Natural killer cell (primary cell): ENCODE measurements around the gene IL31. TPM values are rescaled to one million over a fixed set of nuclear protein-coding genes. Genes with fewer than 3 reads are reported as not detected.

Experiments used
- ATAC-seq, 3 donors: fragments of 150-1000 bp in 2 of 3; fragments of 200-7000 bp in 1 of 3; cut with Tn5 transposase; 1 replicate in 1 of 3; 2 replicates in 2 of 3; pipeline ENCODE4 v1.10.0; 2021; ENCODE audit warnings: mild to moderate bottlenecking in 2 of 3, moderate library complexity in 2 of 3
- DNase-seq, 2 donors: peaks; one replicate each; pipeline versions ENCODE4 v3.0.0 to v3.0.0-alpha.2; 2013 to 2021; ENCODE audit warnings: mixed read lengths in 1 of 2
- H3K27ac ChIP-seq: one replicate; pipeline ENCODE4 v1.5.1; 2013; ENCODE audit warnings: mild to moderate bottlenecking, low read length
- H3K27me3 ChIP-seq: one replicate; pipeline ENCODE4 v1.6.1; 2013; ENCODE audit warnings: low read length; ENCODE audit not compliant: control insufficient read depth, insufficient read depth
- H3K36me3 ChIP-seq: one replicate; pipeline ENCODE4 v1.6.1; 2013; ENCODE audit warnings: low read length; ENCODE audit not compliant: control insufficient read depth, insufficient read depth
- H3K4me1 ChIP-seq: one replicate; pipeline ENCODE4 v1.6.1; 2013; ENCODE audit warnings: low read length; ENCODE audit not compliant: control insufficient read depth, insufficient read depth
- H3K4me3 ChIP-seq: one replicate; pipeline ENCODE4 v1.5.1; 2013; ENCODE audit warnings: low read length
- H3K9me3 ChIP-seq: one replicate; pipeline ENCODE4 v1.6.1; 2013; ENCODE audit warnings: low read length; ENCODE audit not compliant: control insufficient read depth, insufficient read depth
- H3K27ac Mint-ChIP-seq, 2 donors: one replicate each; pipeline ENCODE4 v1.8.0; 2022; ENCODE audit warnings: mild to moderate bottlenecking in 2 of 2, mixed read lengths in 2 of 2, moderate library complexity in 1 of 2
- H3K27me3 Mint-ChIP-seq, 2 donors: one replicate each; pipeline ENCODE4 v1.8.0; 2022; ENCODE audit warnings: low read depth in 2 of 2, mixed read lengths in 2 of 2
- H3K36me3 Mint-ChIP-seq: one replicate; pipeline ENCODE4 v1.8.0; 2022; ENCODE audit warnings: mixed read lengths
- H3K4me1 Mint-ChIP-seq, 2 donors: one replicate each; pipeline ENCODE4 v1.8.0; 2022; ENCODE audit warnings: mixed read lengths in 2 of 2
- H3K4me3 Mint-ChIP-seq: one replicate; pipeline ENCODE4 v1.8.0; 2022; ENCODE audit warnings: mild to moderate bottlenecking, moderate library complexity, mixed read lengths
- H3K9me3 Mint-ChIP-seq, 2 donors: one replicate each; pipeline ENCODE4 v1.8.0; 2022; ENCODE audit warnings: mixed read lengths in 2 of 2
- CTCF ChIP-seq: fragments of 200-600 bp; IDR thresholded peaks from one replicate; pipeline ENCODE4 v1.8.0; 2022; ENCODE audit warnings: antibody characterized with exemption
- WGBS: methylation state at CpG from one replicate; pipeline ENCODE4 v1.1.7; 2013; ENCODE audit warnings: missing lambda C conversion rate; ENCODE audit not compliant: insufficient coverage; 5-methylcytosine and 5-hydroxymethylcytosine counted together
- intact Hi-C: fragments of 100-400 bp; cut with micrococcal nuclease; formaldehyde crosslinking; loops from one replicate; pipeline ENCODE4 v1.14.2; 2022
- total RNA-seq, 4 donors: library from RNA; stranded (reverse); fragments of 120-200 nt in 1 of 4; gene quantifications; one replicate each; pipeline versions ENCODE4 v1.2.3 to v1.2.4, GENCODE V29; 2013 to 2022

Gene IL31
- total RNA-seq, 3 donors from 2014 or later (not counting 1 experiment from before 2014, with no cell fraction given), result not detected

- no peak overlapping the region for H3K4me3 Mint-ChIP-seq
- no peak overlapping the region for H3K27ac Mint-ChIP-seq
- Histone ChIP-seq H3K4me1 (no peaks in the 10 kb centered on the region), H3K27ac (no peak overlapping the region), H3K4me3 (no peak overlapping the region), H3K9me3 (no peaks in the 10 kb centered on the region), H3K36me3 (peaks cover 27% of the 10 kb centered on the region), H3K27me3 (no peaks in the 10 kb centered on the region)
- DNase-seq (no peak), ATAC-seq (no peak)
- H3K9me3 Mint-ChIP-seq, result no peaks in the 10 kb centered on the region
- no peak for TF ChIP-seq CTCF
- intact Hi-C loops, result no loop called here
- H3K36me3 Mint-ChIP-seq, result no peaks in the 10 kb centered on the region
- peaks cover 0 to 5% of the 10 kb centered on the region in 2 donors for H3K4me1 Mint-ChIP-seq
- H3K27me3 Mint-ChIP-seq, result no peaks in the 10 kb centered on the region
- WGBS, result 94% methylated on average over 23 of the region's 23 CpGs
These were observed 28.3 kb downstream of the IL31 start for GRCh38 chr12:122145505-122146330.

- no peak overlapping the region for H3K27ac Mint-ChIP-seq
- H3K27me3 ChIP-seq, result no peaks in the 10 kb centered on the region
- H3K27ac ChIP-seq, result no peak overlapping the region
- no peak overlapping the region for H3K4me3 ChIP-seq
- H3K4me1 Mint-ChIP-seq, result peaks cover 0 to 5% of the 10 kb centered on the region in 2 donors
- no peak for ATAC-seq
- DNase-seq, result no peak
- intact Hi-C loops, result no loop called here
- TF ChIP-seq CTCF, result no peak
- H3K27me3 Mint-ChIP-seq, result no peaks in the 10 kb centered on the region
- H3K4me1 ChIP-seq, result no peaks in the 10 kb centered on the region
- no peaks in the 10 kb centered on the region for H3K9me3 ChIP-seq
- no peaks in the 10 kb centered on the region for H3K9me3 Mint-ChIP-seq
- peaks cover 29% of the 10 kb centered on the region for H3K36me3 ChIP-seq
- 99% methylated on average over 12 of the region's 12 CpGs for WGBS
- no peaks in the 10 kb centered on the region for H3K36me3 Mint-ChIP-seq
- no peak overlapping the region for H3K4me3 Mint-ChIP-seq
These were observed 29.1 kb downstream of the IL31 start for GRCh38 chr12:122144885-122145284.

GRCh38 chr12:122142857-122143256 is 31.2 kb downstream of the IL31 start:
- Mint-ChIP-seq H3K9me3 (no peaks in the 10 kb centered on the region), H3K27ac (no peak overlapping the region), H3K4me3 (no peak overlapping the region), H3K4me1 (peaks cover 0 to 5% of the 10 kb centered on the region in 2 donors), H3K27me3 (no peaks in the 10 kb centered on the region), H3K36me3 (no peaks in the 10 kb centered on the region)
- no peaks in the 10 kb centered on the region for H3K27me3 ChIP-seq
- H3K9me3 ChIP-seq, result no peaks in the 10 kb centered on the region
- ATAC-seq (no peak), DNase-seq (no peak)
- no peaks in the 10 kb centered on the region for H3K4me1 ChIP-seq
- WGBS, result 89% methylated on average over 6 of the region's 6 CpGs
- intact Hi-C loops, result no loop called here
- H3K36me3 ChIP-seq, result peaks cover 41% of the 10 kb centered on the region
- no peak for TF ChIP-seq CTCF
- H3K27ac ChIP-seq, result no peak overlapping the region
- H3K4me3 ChIP-seq, result no peak overlapping the region
